IPS-18a (cell line): Measurements from ENCODE around the gene TMEM154.

Experiments used
- H3K27ac ChIP-seq: one replicate; pipeline ENCODE4 v1.5.1; 2013; ENCODE audit warnings: low read length
- H3K27me3 ChIP-seq: one replicate; pipeline ENCODE4 v1.6.1; 2013; ENCODE audit warnings: mild to moderate bottlenecking, low read length; ENCODE audit not compliant: control insufficient read depth, insufficient read depth
- H3K36me3 ChIP-seq: one replicate; pipeline ENCODE4 v1.6.1; 2013; ENCODE audit warnings: low read depth, low read length; ENCODE audit not compliant: control insufficient read depth
- H3K4me1 ChIP-seq: one replicate; pipeline ENCODE4 v1.6.1; 2013; ENCODE audit warnings: low read depth, low read length; ENCODE audit not compliant: control insufficient read depth
- H3K4me3 ChIP-seq: one replicate; pipeline ENCODE4 v1.5.1; 2013; ENCODE audit warnings: low read length
- H3K9ac ChIP-seq: one replicate; pipeline ENCODE4 v1.6.1; 2013; ENCODE audit warnings: mild to moderate bottlenecking, low read length, moderate library complexity
- H3K9me3 ChIP-seq: one replicate; pipeline ENCODE4 v1.6.1; 2013; ENCODE audit warnings: low read depth, low read length; ENCODE audit not compliant: control insufficient read depth

TMEM154 gene

DNA sequence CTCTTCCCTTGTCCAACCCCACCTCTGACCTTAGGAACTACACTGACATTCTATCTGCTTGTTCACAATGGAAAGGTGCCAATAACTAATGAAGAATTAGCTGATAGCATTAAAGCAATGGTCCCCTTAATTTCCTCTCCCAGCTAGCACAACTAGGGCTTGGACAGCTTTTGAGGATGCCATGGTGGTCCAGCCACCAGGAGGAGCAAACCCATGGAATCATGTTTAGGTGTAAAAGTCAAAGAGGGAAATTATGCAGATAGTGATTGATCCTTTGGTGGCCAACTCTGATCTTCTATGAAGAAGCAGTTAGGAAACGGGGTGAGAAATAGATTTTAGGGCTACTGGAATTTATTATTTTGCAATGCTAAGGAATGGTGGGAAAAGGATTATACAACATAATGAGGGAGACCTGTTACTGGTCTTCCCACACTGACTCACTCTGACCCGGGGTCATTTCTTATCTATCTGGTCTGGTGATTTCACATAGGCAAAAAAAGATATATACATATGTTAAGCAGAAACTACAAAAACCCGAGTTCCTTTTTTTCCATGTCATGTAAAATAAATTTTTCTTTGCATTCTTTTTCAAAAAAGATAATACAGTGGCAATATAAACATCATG, 98.1 kb downstream of the TMEM154 start:
- Histone ChIP-seq H3K4me3 (no peak overlapping the region), H3K9me3 (no peaks in the 10 kb centered on the region), H3K36me3 (no peaks in the 10 kb centered on the region), H3K4me1 (peaks cover 4% of the 10 kb centered on the region), H3K27ac (no peak overlapping the region), H3K27me3 (no peaks in the 10 kb centered on the region), H3K9ac (no peak overlapping the region)

DNA sequence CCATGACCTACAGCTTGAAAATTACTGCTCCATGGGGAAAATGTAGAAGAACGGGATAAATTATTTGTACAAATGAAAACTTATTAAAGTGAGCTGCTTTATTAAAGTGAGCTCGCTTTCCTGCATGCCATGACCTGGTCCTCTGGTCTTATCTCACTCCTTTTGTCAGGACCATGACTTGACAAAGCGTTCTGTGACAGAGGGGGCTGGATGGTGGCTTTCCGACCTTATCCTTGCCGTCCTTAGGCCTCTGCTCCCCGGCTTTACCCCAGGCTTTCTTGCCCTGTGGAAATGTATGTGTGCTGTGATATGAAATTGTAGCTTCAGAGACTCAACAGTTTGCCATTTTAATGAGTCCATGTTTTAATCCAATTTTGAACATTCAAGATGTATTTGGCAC, 99.9 kb downstream of the TMEM154 start:
- Histone ChIP-seq H3K27ac (no peak overlapping the region), H3K4me1 (peaks cover 4% of the 10 kb centered on the region), H3K9ac (no peak overlapping the region), H3K36me3 (no peaks in the 10 kb centered on the region), H3K9me3 (no peaks in the 10 kb centered on the region), H3K4me3 (no peak overlapping the region), H3K27me3 (no peaks in the 10 kb centered on the region)

DNA sequence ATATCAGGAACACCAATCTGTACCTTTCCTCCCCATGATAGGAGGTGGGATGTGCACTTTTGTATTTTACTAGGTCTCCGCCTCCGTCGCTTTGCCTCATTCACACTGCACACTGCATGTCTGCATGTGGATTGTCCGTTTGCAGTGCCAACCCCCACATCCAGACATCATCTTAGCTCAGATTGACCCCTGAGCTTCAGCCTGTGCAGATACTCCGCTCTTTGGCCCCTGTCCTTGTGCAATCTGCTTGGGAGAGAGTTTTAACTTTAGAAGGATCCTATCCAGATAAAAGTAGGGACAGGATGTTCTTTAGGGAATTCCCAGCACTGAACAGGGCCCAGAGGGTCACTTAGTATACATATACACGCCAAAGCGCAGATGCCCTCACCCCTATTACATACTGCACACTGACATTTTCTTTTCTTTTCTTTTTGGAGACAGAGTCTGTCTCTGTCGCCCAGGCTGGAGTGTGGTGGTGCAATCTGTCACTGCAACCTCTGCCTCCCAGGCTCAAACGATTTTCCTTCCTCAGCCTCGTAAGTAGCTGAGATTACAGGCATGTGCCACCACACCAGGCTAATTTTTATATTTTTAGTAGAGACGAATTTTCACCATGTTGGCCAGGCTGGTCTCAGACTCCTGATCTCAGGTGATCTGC, 100.6 kb downstream of the TMEM154 start:
- Histone ChIP-seq H3K27me3 (no peaks in the 10 kb centered on the region), H3K9ac (no peak overlapping the region), H3K9me3 (no peaks in the 10 kb centered on the region), H3K36me3 (no peaks in the 10 kb centered on the region), H3K27ac (no peak overlapping the region), H3K4me3 (no peak overlapping the region), H3K4me1 (peaks cover 4% of the 10 kb centered on the region)

DNA sequence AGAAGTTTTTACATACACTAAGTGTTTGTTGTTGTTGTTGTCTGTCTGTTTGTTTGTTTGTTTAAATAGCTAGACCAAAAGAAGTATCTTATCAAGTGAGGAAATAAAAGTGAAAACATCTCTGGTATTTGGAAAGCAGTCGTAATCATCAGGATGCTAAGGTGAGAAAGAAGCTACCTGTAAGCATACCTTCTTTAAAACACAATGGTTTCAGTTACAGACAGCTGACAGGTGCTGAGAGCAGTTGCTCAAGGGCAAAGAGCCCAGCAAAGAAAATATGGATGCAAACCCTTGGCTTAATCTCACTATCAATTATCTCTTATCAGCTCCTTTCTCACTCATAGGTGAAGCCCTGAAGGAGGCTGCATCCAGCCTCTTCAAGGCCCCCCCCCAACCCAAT, 101.1 kb downstream of the TMEM154 start:
- Histone ChIP-seq H3K36me3 (no peaks in the 10 kb centered on the region), H3K9me3 (no peaks in the 10 kb centered on the region), H3K27me3 (no peaks in the 10 kb centered on the region), H3K4me1 (peaks cover 4% of the 10 kb centered on the region), H3K4me3 (no peak overlapping the region), H3K27ac (no peak overlapping the region), H3K9ac (no peak overlapping the region)

DNA sequence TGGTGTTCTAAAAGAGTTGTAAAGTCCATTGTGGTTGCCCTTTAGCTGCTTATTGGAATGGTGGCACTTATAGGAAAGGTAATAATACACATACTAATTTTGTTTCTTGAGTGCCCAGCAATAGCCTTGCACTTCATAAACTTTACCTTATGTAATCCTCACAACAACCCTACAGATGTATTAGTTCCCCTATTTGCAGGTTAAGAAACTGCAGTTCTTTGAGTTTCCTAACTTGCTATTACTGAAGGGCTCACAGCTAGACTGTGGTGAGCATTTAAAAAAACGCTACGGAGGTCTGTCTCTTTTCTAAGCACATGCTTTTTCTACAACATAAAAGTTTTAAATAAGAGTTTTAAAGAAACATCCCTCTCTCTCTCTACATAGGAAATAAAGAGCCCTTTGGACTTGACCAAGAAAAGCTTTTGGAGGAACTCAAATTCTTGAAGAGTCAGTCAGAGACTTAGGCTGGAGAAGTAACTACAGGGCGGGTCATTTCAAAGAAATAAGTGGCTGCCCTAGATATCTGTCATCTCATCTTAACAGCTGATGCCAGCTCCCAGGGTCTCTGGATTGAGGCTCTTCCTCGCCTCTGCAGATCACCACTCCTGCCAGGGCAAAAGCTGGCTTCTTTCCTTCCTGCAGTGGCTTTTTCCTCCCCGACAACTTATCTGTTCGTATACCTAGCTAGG, 101.9 kb downstream of the TMEM154 start:
- H3K9ac ChIP-seq, result no peak overlapping the region
- no peaks in the 10 kb centered on the region for H3K27me3 ChIP-seq
- H3K4me1 ChIP-seq, result peaks cover 4% of the 10 kb centered on the region
- no peaks in the 10 kb centered on the region for H3K36me3 ChIP-seq
- no peaks in the 10 kb centered on the region for H3K9me3 ChIP-seq
- H3K27ac ChIP-seq, result no peak overlapping the region
- H3K4me3 ChIP-seq, result no peak overlapping the region

DNA sequence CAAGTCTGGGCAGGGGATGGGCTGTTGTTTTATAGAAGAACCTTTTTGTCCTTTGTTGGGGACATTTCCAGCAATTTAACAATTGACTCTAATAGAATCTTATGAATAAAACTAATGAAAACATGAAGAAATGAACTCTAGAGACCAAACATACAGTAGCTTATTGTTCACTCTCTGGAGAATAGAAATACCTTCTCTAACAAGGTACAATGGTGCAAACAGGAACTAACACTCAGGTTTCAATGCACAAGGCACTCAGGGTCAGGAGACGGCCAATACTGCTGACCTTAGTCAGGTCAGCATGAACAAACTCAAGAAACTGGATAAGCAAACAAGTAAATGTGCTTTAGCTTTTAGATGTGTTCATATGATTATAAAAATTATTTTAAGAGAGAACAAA, 104.3 kb downstream of the TMEM154 start:
- Histone ChIP-seq H3K9ac (no peak overlapping the region), H3K27ac (no peak overlapping the region), H3K4me3 (no peak overlapping the region), H3K4me1 (peaks cover 4% of the 10 kb centered on the region), H3K27me3 (no peaks in the 10 kb centered on the region), H3K36me3 (no peaks in the 10 kb centered on the region), H3K9me3 (no peaks in the 10 kb centered on the region)

DNA sequence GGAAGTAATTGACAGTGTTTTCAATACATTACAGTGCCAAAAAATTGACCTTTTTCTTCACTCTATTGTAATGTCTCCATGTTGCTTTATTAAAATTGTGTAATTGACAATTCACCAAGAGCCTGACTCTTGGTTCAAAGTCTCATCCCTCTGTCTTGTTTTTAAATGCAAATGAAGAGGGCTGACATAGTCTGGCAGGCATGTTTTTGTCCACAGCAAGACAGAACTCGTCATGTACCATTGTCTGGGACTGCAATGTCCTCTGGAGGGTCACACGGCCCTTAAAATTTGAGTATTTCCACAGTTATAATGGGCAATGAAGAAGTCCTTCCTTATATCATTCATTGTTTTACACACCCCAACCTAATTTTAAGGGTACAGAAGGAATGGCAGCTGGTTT, 105.9 kb downstream of the TMEM154 start:
- H3K36me3 ChIP-seq, result no peaks in the 10 kb centered on the region
- H3K27me3 ChIP-seq, result no peaks in the 10 kb centered on the region
- H3K27ac ChIP-seq, result no peak overlapping the region
- H3K4me1 ChIP-seq, result peaks cover 4% of the 10 kb centered on the region
- no peaks in the 10 kb centered on the region for H3K9me3 ChIP-seq
- H3K4me3 ChIP-seq, result no peak overlapping the region
- no peak overlapping the region for H3K9ac ChIP-seq

DNA sequence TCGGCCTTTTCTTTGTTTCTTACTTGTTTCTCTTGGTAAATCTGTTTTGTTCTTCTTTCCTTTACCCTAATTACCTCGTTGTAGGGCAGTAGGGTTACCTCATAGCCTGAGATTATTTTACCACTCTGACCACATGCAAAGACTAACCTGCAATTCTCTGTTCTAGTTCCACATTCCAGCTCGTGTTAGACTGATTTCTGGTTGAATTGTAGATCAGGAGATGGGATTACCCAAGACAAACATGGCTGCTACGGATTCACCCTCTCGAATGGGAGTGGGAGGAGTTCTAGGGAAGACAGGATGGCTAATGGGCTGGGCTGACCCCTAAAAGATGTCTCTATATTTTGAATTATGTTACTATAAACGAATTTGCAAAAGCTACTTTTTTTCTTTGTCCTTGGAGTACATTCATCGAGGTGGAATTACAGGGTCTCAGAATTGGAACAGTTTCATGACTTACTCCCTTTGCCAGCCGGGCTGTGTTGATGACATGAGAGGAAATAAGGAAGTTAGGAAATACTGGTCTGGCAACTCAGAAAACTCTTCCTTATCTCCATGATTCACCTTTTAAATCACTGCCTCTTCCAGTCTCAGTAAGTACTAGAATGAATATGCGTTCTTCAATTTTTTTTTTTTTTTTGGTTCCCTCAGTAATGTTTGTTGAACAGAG, 107.2 kb downstream of the TMEM154 start:
- no peaks in the 10 kb centered on the region for H3K27me3 ChIP-seq
- no peak overlapping the region for H3K4me3 ChIP-seq
- H3K27ac ChIP-seq, result no peak overlapping the region

DNA sequence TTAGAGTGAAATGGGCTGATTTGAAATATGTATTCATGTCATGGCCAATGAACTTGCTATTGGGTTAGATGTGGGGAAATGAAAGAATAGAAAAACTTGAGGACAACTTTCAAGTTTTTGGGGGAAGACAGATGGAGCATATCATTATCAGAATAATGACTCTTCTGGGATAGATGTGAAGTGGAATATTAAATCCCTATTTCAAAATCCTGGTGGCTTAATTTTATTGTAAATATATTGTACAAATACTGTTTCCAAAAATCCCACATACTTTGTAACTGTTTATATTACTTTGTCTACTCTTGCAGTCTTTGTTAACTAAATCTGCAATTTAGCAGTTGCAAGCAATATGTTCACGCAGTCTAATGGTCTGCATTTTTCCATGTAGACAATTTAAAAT, 108.0 kb downstream of the TMEM154 start:
- H3K9me3 ChIP-seq, result no peaks in the 10 kb centered on the region
- H3K9ac ChIP-seq, result no peak overlapping the region
- H3K27ac ChIP-seq, result no peak overlapping the region
- no peaks in the 10 kb centered on the region for H3K4me1 ChIP-seq
- H3K27me3 ChIP-seq, result no peaks in the 10 kb centered on the region
- H3K36me3 ChIP-seq, result no peaks in the 10 kb centered on the region
- H3K4me3 ChIP-seq, result no peak overlapping the region

More for the DNA sequence above, 107.2 kb downstream of the TMEM154 start:
- no peaks in the 10 kb centered on the region for H3K36me3 ChIP-seq
- no peaks in the 10 kb centered on the region for H3K4me1 ChIP-seq
- H3K9me3 ChIP-seq, result no peaks in the 10 kb centered on the region
- no peak overlapping the region for H3K9ac ChIP-seq

DNA sequence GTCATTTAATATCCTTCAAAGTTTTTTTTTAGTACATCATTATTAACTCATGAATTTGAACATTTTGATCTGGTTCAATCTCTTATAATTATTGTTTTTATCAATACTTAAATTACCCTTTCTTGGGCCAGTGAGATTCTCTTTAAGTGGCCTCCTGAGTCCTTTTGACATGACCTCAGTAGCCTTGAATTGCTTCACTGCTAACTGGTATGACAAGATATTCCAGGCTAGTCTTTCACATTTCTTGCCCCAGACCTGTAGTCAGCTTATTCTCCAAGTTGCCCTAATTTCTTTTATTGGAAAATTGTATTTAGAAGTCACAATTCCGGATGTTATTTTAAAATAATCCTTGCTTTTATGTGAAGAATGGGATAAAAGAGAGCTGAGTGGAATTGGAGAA, 108.5 kb downstream of the TMEM154 start:
- H3K4me1 ChIP-seq, result no peaks in the 10 kb centered on the region
- no peak overlapping the region for H3K9ac ChIP-seq
- no peaks in the 10 kb centered on the region for H3K9me3 ChIP-seq
- no peaks in the 10 kb centered on the region for H3K36me3 ChIP-seq
- H3K27me3 ChIP-seq, result no peaks in the 10 kb centered on the region
- H3K27ac ChIP-seq, result no peak overlapping the region
- no peak overlapping the region for H3K4me3 ChIP-seq
